Liver (tissue), 9 donors: ENCODE measurements around the gene FANCE. TPM values are rescaled to one million over a fixed set of nuclear protein-coding genes. Genes with fewer than 3 reads are reported as not detected.

Experiments
- DNase-seq: peaks from one replicate; pipeline ENCODE4 v3.0.0-alpha.2; 2017; ENCODE audit warnings: low spot score
- H3K27ac ChIP-seq, 2 donors: one replicate each; pipeline ENCODE4 v1.7.0; 2013; ENCODE audit warnings: inconsistent platforms in 2 of 2, low read length in 2 of 2, control low read depth in 1 of 2, low read depth in 1 of 2, mild to moderate bottlenecking in 1 of 2
- H3K27me3 ChIP-seq, 4 donors: one replicate each; pipeline versions ENCODE4 v1.6.1 to v1.7.0; 2013; ENCODE audit warnings: low read length in 3 of 4, inconsistent platforms in 1 of 4, mild to moderate bottlenecking in 1 of 4, moderate library complexity in 1 of 4; ENCODE audit not compliant: control insufficient read depth in 4 of 4, insufficient read depth in 4 of 4
- H3K36me3 ChIP-seq, 4 donors: one replicate each; pipeline versions ENCODE4 v1.6.1 to v1.7.0; 2013; ENCODE audit warnings: low read length in 3 of 4, mild to moderate bottlenecking in 3 of 4, low read depth in 1 of 4, moderate library complexity in 1 of 4; ENCODE audit not compliant: control insufficient read depth in 4 of 4, insufficient read depth in 3 of 4
- H3K4me1 ChIP-seq, 4 donors: one replicate each; pipeline versions ENCODE4 v1.6.1 to v1.7.0; 2013; ENCODE audit warnings: low read length in 3 of 4, mild to moderate bottlenecking in 3 of 4, moderate library complexity in 1 of 4; ENCODE audit not compliant: control insufficient read depth in 4 of 4, insufficient read depth in 4 of 4
- H3K4me3 ChIP-seq, 3 donors: one replicate each; pipeline versions ENCODE4 v1.6.1 to v1.7.0; 2013; ENCODE audit warnings: low read length in 3 of 3, control low read depth in 1 of 3, low read depth in 1 of 3, mild to moderate bottlenecking in 1 of 3
- H3K9ac ChIP-seq, 2 donors: one replicate each; pipeline ENCODE4 v1.7.0; 2013; ENCODE audit warnings: low read length in 2 of 2, mild to moderate bottlenecking in 2 of 2, moderate library complexity in 2 of 2, control low read depth in 1 of 2, low read depth in 1 of 2
- H3K9me3 ChIP-seq, 4 donors: one replicate each; pipeline versions ENCODE4 v1.6.1 to v1.7.0; 2013; ENCODE audit warnings: low read length in 3 of 4; ENCODE audit not compliant: control insufficient read depth in 4 of 4
- EGR1 ChIP-seq, 2 donors: IDR thresholded peaks; 2 replicates each; pipeline ENCODE4 v1.6.1; 2016 to 2018; ENCODE audit warnings: antibody characterized with exemption in 2 of 2, low read depth in 2 of 2
- FOXA1 ChIP-seq: IDR thresholded peaks from 2 replicates; pipeline ENCODE4 v1.6.1; 2016; ENCODE audit warnings: antibody characterized with exemption
- FOXA2 ChIP-seq: IDR thresholded peaks from 2 replicates; pipeline ENCODE4 v1.6.1; 2016; ENCODE audit warnings: antibody characterized with exemption
- GABPA ChIP-seq, 2 donors: IDR thresholded peaks in 1 of 2; conservative IDR thresholded peaks in 1 of 2; 2 replicates each; pipeline ENCODE4 v1.6.1; 2016; ENCODE audit warnings: antibody characterized with exemption in 2 of 2, mild to moderate bottlenecking in 1 of 2, moderate library complexity in 1 of 2
- HNF4A ChIP-seq, 2 donors: conservative IDR thresholded peaks; 2 replicates each; pipeline ENCODE4 v1.6.1; 2016; ENCODE audit warnings: antibody characterized with exemption in 2 of 2, mild to moderate bottlenecking in 2 of 2
- HNF4G ChIP-seq: IDR thresholded peaks from 2 replicates; pipeline ENCODE4 v1.6.1; 2016; ENCODE audit warnings: antibody characterized with exemption
- JUND ChIP-seq, 2 donors: IDR thresholded peaks; 2 replicates each; pipeline ENCODE4 v1.6.1; 2016; ENCODE audit warnings: antibody characterized with exemption in 2 of 2
- NR2F2 ChIP-seq: IDR thresholded peaks from 2 replicates; pipeline ENCODE4 v1.6.1; 2016; ENCODE audit warnings: antibody characterized with exemption
- RAD21 ChIP-seq, 2 donors: IDR thresholded peaks; 2 replicates each; pipeline ENCODE4 v1.6.1; 2016; ENCODE audit warnings: antibody characterized with exemption in 2 of 2, mild to moderate bottlenecking in 2 of 2
- RXRA ChIP-seq, 2 donors: IDR thresholded peaks; 2 replicates each; pipeline ENCODE4 v1.6.1; 2017 to 2018; ENCODE audit warnings: antibody characterized with exemption in 2 of 2, mild to moderate bottlenecking in 1 of 2
- SP1 ChIP-seq: IDR thresholded peaks from 2 replicates; pipeline ENCODE4 v1.6.1; 2018; ENCODE audit warnings: antibody characterized with exemption, mild to moderate bottlenecking
- TAF1 ChIP-seq: conservative IDR thresholded peaks from 2 replicates; pipeline ENCODE4 v1.6.1; 2016; ENCODE audit warnings: antibody characterized with exemption, mild to moderate bottlenecking
- YY1 ChIP-seq: IDR thresholded peaks from 2 replicates; pipeline ENCODE4 v1.6.1; 2016; ENCODE audit warnings: antibody characterized with exemption, mild to moderate bottlenecking
- WGBS: extraction: QIAGEN DNeasy Blood & Tissue Kit; methylation state at CpG from one replicate; pipeline ENCODE4 v1.1.7; 2013; 5-methylcytosine and 5-hydroxymethylcytosine counted together
- polyA plus RNA-seq, 2 donors: library from polyadenylated mRNA; stranded (reverse) in 1 of 2; unstranded in 1 of 2; fragments of 200-250 nt in 1 of 2; fragments of >200 nt in 1 of 2; fragmentation: Nextera tagmentation in 1 of 2; extraction: Ambion mirVana in 1 of 2; gene quantifications; one replicate each; pipeline versions ENCODE4 v1.2.1 to v1.2.3, GENCODE V29; 2013 to 2015
- total RNA-seq, 2 donors: library from RNA; depleted of rRNA; stranded (reverse); fragments of >200 nt; gene quantifications; one replicate each; pipeline ENCODE4 v1.2.3, GENCODE V29; 2014
- TF ChIP-seq, protein P1 (sequence below): IDR thresholded peaks from 2 replicates; pipeline ENCODE4 v1.6.1; 2016; ENCODE audit warnings: antibody characterized with exemption, mild to moderate bottlenecking
- TF ChIP-seq, protein P2 (sequence below): IDR thresholded peaks from 2 replicates; pipeline ENCODE4 v1.6.1; 2016; ENCODE audit warnings: antibody characterized with exemption
- TF ChIP-seq, protein P3 (sequence below): fragments of 150-350 bp; IDR thresholded peaks from 2 replicates; pipeline ENCODE4 v1.5.1; 2017; ENCODE audit warnings: improper control_type of control experiment, low read depth, low read length; ENCODE audit not compliant: missing input control
- TF ChIP-seq, protein P4 (sequence below): IDR thresholded peaks from 2 replicates; pipeline ENCODE4 v1.6.1; 2016; ENCODE audit warnings: antibody characterized with exemption
- TF ChIP-seq, protein P5 (sequence below): IDR thresholded peaks from 2 replicates; pipeline ENCODE4 v1.6.1; 2016; ENCODE audit warnings: antibody characterized with exemption
- donor health status: healthy.
- donor health status: healthy.
- donor health status: healthy.
- donor health status: healthy.
- donor health status: healthy.

Gene FANCE
- total and polyA plus RNA-seq, 4 donors: 0.11 to 4.2 (median 0.79) TPM

DNA sequence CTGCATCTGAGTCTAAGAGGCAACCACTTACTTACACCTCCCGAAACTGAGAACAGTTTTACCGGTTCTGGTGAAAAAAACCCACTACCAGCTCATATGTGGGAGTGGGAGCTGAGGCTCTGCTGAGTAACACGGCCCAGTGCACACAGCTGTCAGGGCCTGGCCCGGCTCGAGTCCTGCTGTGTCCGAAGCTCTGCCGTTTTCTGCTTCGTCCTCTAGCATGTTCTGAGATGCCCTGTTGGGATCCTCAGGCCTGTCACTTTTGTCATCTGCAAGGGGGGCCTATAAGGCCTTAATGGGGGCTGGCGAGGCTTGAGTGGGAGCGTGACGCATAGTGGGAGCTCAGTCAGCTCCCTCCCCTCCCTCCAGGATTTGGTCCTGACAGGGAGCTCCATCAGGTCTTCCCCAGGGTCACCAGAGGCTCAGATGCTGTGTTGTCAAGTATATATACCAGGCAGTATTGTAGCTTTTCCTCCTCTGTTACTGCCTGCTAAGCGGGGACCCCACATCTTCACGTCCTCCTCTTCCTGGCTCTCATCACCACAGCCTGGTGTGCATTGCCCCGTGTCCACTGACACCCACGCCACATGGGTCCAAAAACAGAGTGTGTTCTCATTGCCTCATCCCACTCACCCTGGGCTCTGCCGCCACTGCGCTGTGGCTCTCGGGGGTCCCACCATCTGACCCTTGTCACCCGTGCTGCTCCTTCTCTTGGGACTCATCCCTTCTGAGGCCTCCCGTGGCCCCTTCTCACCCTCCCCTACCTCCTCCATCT lies 45.2 kb upstream of the FANCE start:
- Histone ChIP-seq H3K9me3 (no peaks in the 10 kb centered on the region), H3K4me1 (peaks cover 11 to 26% (median 21%) of the 10 kb centered on the region in 4 donors), H3K9ac (no peak overlapping the region), H3K27ac (no peak overlapping the region), H3K27me3 (no peaks in the 10 kb centered on the region), H3K36me3 (peaks cover 0 to 8% (median 3%) of the 10 kb centered on the region in 4 donors), H3K4me3 (no peak overlapping the region)
- TF ChIP-seq NR2F2 (no peak), SP1 (no peak), HNF4A (conservative IDR thresholded peaks at IDR 0.05) (no peak), FOXA2 (no peak), RAD21 (IDR thresholded peaks at IDR 0.05) (no peak), GABPA (IDR thresholded peaks at IDR 0.05 in 1 of 2, conservative IDR thresholded peaks at IDR 0.05 in 1 of 2) (no peak), YY1 (no peak), FOXA1 (no peak), JUND (IDR thresholded peaks at IDR 0.05) (no peak), HNF4G (no peak), RXRA (IDR thresholded peaks at IDR 0.05) (no peak), TAF1 (no peak), EGR1 (IDR thresholded peaks at IDR 0.05; ENCODE audit: low read depth in 2 of 2) (no peak)
- TF ChIP-seq, protein P1, sequence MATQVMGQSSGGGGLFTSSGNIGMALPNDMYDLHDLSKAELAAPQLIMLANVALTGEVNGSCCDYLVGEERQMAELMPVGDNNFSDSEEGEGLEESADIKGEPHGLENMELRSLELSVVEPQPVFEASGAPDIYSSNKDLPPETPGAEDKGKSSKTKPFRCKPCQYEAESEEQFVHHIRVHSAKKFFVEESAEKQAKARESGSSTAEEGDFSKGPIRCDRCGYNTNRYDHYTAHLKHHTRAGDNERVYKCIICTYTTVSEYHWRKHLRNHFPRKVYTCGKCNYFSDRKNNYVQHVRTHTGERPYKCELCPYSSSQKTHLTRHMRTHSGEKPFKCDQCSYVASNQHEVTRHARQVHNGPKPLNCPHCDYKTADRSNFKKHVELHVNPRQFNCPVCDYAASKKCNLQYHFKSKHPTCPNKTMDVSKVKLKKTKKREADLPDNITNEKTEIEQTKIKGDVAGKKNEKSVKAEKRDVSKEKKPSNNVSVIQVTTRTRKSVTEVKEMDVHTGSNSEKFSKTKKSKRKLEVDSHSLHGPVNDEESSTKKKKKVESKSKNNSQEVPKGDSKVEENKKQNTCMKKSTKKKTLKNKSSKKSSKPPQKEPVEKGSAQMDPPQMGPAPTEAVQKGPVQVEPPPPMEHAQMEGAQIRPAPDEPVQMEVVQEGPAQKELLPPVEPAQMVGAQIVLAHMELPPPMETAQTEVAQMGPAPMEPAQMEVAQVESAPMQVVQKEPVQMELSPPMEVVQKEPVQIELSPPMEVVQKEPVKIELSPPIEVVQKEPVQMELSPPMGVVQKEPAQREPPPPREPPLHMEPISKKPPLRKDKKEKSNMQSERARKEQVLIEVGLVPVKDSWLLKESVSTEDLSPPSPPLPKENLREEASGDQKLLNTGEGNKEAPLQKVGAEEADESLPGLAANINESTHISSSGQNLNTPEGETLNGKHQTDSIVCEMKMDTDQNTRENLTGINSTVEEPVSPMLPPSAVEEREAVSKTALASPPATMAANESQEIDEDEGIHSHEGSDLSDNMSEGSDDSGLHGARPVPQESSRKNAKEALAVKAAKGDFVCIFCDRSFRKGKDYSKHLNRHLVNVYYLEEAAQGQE: no peak
- TF ChIP-seq, protein P2, sequence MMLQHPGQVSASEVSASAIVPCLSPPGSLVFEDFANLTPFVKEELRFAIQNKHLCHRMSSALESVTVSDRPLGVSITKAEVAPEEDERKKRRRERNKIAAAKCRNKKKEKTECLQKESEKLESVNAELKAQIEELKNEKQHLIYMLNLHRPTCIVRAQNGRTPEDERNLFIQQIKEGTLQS: no peak
- TF ChIP-seq, protein P3, sequence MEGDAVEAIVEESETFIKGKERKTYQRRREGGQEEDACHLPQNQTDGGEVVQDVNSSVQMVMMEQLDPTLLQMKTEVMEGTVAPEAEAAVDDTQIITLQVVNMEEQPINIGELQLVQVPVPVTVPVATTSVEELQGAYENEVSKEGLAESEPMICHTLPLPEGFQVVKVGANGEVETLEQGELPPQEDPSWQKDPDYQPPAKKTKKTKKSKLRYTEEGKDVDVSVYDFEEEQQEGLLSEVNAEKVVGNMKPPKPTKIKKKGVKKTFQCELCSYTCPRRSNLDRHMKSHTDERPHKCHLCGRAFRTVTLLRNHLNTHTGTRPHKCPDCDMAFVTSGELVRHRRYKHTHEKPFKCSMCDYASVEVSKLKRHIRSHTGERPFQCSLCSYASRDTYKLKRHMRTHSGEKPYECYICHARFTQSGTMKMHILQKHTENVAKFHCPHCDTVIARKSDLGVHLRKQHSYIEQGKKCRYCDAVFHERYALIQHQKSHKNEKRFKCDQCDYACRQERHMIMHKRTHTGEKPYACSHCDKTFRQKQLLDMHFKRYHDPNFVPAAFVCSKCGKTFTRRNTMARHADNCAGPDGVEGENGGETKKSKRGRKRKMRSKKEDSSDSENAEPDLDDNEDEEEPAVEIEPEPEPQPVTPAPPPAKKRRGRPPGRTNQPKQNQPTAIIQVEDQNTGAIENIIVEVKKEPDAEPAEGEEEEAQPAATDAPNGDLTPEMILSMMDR: no peak
- TF ChIP-seq, protein P4, sequence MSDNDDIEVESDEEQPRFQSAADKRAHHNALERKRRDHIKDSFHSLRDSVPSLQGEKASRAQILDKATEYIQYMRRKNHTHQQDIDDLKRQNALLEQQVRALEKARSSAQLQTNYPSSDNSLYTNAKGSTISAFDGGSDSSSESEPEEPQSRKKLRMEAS: no peak
- TF ChIP-seq, protein P5, sequence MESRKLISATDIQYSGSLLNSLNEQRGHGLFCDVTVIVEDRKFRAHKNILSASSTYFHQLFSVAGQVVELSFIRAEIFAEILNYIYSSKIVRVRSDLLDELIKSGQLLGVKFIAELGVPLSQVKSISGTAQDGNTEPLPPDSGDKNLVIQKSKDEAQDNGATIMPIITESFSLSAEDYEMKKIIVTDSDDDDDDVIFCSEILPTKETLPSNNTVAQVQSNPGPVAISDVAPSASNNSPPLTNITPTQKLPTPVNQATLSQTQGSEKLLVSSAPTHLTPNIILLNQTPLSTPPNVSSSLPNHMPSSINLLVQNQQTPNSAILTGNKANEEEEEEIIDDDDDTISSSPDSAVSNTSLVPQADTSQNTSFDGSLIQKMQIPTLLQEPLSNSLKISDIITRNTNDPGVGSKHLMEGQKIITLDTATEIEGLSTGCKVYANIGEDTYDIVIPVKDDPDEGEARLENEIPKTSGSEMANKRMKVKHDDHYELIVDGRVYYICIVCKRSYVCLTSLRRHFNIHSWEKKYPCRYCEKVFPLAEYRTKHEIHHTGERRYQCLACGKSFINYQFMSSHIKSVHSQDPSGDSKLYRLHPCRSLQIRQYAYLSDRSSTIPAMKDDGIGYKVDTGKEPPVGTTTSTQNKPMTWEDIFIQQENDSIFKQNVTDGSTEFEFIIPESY: no peak
- WGBS: 95% methylated on average over 20 of the region's 20 CpGs
- DNase-seq: no peak
